ENCODE results near the gene TRMU.

The TRMU gene

GRCh38 chr22:46354176-46354992 is 18.9 kb downstream of the TRMU start:
- peaks cover 81% of the 10 kb centered on the region for H3K36me3 ChIP-seq (ENCODE audit: insufficient read depth, low read depth, low read length)
- H3K4me3 ChIP-seq (ENCODE audit: low read length) = no peak overlapping the region
- no peak overlapping the region for H3K9ac ChIP-seq (ENCODE audit: low read depth, low read length)
- H3K9me3 ChIP-seq (ENCODE audit: insufficient read depth, low read depth, low read length) = no peaks in the 10 kb centered on the region
- no peaks in the 10 kb centered on the region for H3K4me1 ChIP-seq (ENCODE audit: insufficient read depth, low read length)
- H3K27me3 ChIP-seq (ENCODE audit: insufficient read depth, low read length) = no peaks in the 10 kb centered on the region
- no peak overlapping the region for H3K27ac ChIP-seq (ENCODE audit: low read length)

DNA sequence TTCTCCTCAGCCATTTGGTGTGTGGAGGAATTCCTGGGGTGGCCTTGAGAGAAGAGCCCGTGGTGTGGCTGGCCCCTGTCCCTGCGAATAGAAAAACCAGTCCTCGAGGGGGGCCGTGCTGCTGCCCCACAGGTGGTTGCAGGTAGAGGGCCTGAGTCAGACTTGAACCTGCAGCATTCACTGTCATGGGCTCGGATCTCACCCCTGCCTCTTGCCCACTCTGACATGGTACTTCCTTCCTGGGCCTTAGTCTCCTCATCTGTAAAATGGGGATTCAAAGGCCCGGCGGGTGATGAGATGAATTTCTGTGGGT is 19.4 kb downstream of the TRMU start:
- H3K27me3 ChIP-seq (ENCODE audit: insufficient read depth, low read length) = no peaks in the 10 kb centered on the region
- no peak overlapping the region for H3K4me3 ChIP-seq (ENCODE audit: low read length)
- H3K9ac ChIP-seq (ENCODE audit: low read depth, low read length) = no peak overlapping the region
- H3K4me1 ChIP-seq (ENCODE audit: insufficient read depth, low read length) = no peaks in the 10 kb centered on the region
- no peak overlapping the region for H3K27ac ChIP-seq (ENCODE audit: low read length)
- peaks cover 78% of the 10 kb centered on the region for H3K36me3 ChIP-seq (ENCODE audit: insufficient read depth, low read depth, low read length)
- H3K9me3 ChIP-seq (ENCODE audit: insufficient read depth, low read depth, low read length) = no peaks in the 10 kb centered on the region

GRCh38 chr22:46355369-46355995 is 20.0 kb downstream of the TRMU start:
- Histone ChIP-seq H3K9me3 (ENCODE audit: insufficient read depth, low read depth, low read length) (no peaks in the 10 kb centered on the region), H3K27me3 (ENCODE audit: insufficient read depth, low read length) (no peaks in the 10 kb centered on the region), H3K27ac (ENCODE audit: low read length) (no peak overlapping the region), H3K4me3 (ENCODE audit: low read length) (no peak overlapping the region), H3K4me1 (ENCODE audit: insufficient read depth, low read length) (no peaks in the 10 kb centered on the region), H3K36me3 (ENCODE audit: insufficient read depth, low read depth, low read length) (peaks cover 73% of the 10 kb centered on the region), H3K9ac (ENCODE audit: low read depth, low read length) (no peak overlapping the region)

GRCh38 chr22:46355996-46356471 is 20.5 kb downstream of the TRMU start:
- H3K9me3 ChIP-seq (ENCODE audit: insufficient read depth, low read depth, low read length) = no peaks in the 10 kb centered on the region
- peaks cover 68% of the 10 kb centered on the region for H3K36me3 ChIP-seq (ENCODE audit: insufficient read depth, low read depth, low read length)
- H3K9ac ChIP-seq (ENCODE audit: low read depth, low read length) = no peak overlapping the region
- H3K27ac ChIP-seq (ENCODE audit: low read length) = no peak overlapping the region
- no peaks in the 10 kb centered on the region for H3K27me3 ChIP-seq (ENCODE audit: insufficient read depth, low read length)
- no peaks in the 10 kb centered on the region for H3K4me1 ChIP-seq (ENCODE audit: insufficient read depth, low read length)
- H3K4me3 ChIP-seq (ENCODE audit: low read length) = no peak overlapping the region

DNA sequence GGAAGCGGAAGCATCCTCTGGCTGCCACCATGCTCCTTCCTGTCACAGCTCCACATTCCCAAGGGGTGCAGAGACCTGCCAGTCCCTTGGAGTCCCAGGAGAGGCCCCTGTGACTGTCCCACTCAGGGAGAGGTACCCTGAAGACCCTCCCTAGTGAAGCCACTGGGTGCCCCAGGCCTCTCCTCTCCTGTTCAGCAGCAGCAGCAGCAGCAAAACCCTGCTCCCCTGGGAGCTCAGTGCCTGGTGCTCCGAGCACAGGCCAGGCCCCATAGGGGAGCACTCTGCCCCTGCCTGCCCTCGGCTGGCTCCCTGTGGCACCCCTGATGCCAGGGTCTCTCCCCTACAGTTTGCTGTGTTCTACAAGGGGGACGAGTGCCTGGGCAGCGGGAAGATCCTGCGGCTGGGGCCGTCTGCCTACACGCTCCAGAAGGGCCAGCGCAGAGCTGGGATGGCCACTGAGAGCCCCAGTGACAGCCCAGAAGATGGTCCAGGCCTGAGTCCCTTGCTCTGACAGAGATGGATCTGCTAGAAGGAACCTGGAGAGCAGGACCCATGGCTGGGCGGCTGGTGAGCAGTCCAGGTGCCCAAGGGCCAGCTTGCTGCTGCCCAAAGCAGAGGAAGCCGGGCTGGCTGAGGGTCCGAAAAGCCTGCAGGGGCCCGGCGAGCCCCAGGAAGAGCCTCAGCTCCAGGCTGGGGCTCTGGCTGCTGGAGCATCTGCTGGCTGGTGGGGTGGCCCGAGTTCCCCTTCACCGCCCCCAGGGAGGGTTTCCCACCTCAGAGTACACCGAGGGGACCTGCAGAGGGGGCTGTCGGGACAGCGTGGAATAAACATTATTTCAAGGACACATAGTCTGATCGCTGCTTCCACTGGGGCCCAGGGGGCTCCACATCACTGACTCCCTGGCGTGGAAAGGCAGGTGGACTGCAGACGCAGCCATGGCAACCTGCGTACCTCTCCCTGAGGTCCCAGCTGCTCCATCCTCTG is 21.3 kb downstream of the TRMU start:
- no peak overlapping the region for H3K9ac ChIP-seq (ENCODE audit: low read depth, low read length)
- H3K27me3 ChIP-seq (ENCODE audit: insufficient read depth, low read length) = no peaks in the 10 kb centered on the region
- H3K9me3 ChIP-seq (ENCODE audit: insufficient read depth, low read depth, low read length) = no peaks in the 10 kb centered on the region
- H3K4me3 ChIP-seq (ENCODE audit: low read length) = no peak overlapping the region
- no peak overlapping the region for H3K27ac ChIP-seq (ENCODE audit: low read length)
- no peaks in the 10 kb centered on the region for H3K4me1 ChIP-seq (ENCODE audit: insufficient read depth, low read length)
- H3K36me3 ChIP-seq (ENCODE audit: insufficient read depth, low read depth, low read length) = peaks cover 61% of the 10 kb centered on the region

DNA sequence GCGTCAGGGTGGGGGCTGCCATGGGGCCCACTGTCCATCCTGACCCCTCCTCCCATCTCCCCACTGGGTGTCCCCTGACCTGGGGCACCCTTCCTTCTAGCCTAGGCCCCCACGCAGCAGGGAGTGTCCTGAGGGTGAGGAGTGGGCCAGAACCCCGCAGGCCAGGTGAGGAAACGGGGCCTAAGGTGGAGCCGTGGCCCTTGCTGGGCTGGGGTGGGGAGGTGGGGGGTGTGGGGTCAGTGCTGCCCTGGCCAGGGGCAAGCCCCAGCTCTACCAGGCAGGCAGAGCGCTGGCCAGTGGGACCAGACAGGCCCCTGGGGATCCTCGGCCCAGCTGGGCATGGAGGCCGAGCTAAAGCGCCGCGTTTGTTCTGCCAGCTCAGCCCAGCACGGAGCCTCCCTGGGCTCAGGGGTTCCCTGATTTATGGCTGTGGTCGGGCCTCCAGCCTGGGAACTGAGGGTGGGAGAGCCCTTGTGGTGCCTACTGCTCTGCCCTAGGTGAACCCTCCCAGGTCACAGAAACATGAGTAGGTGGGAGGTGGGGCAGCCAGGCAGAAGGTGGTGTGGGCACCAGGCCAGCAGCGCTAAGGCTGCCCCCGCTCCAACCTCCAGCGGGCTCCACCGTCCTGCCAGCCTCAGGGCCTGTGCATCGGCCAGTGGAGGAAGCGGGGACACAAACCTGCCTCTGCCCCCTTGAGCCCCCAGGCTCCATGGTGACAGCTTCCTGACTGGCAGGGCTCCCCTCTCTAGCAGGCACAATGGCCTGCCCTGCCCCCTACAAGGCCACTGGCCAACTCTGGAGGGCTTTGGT is 22.4 kb downstream of the TRMU start:
- Histone ChIP-seq H3K9ac (ENCODE audit: low read depth, low read length) (no peak overlapping the region), H3K27me3 (ENCODE audit: insufficient read depth, low read length) (no peaks in the 10 kb centered on the region), H3K36me3 (ENCODE audit: insufficient read depth, low read depth, low read length) (peaks cover 50% of the 10 kb centered on the region), H3K4me3 (ENCODE audit: low read length) (no peak overlapping the region), H3K27ac (ENCODE audit: low read length) (no peak overlapping the region), H3K4me1 (ENCODE audit: insufficient read depth, low read length) (no peaks in the 10 kb centered on the region), H3K9me3 (ENCODE audit: insufficient read depth, low read depth, low read length) (no peaks in the 10 kb centered on the region)

DNA sequence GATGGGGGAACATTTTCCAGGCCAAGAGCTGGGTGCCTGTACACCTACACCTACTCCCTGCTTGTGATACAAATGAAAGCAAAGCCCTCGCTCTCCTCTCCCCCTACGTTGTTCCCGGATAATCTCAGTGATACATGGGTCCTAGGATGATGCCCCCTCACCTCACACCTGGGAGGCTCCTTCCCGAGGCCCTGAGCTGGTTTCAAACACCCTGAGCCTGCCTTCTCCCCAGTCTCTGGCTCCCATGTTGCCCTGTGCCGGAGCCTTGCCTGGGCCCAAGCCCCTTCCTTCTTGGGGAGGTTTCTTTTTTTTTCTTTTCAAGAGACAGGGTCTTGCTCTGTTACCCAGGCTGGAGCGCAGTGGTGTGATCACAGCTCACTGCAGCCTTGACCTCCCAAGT is 23.3 kb downstream of the TRMU start:
- no peak overlapping the region for H3K4me3 ChIP-seq (ENCODE audit: low read length)
- H3K4me1 ChIP-seq (ENCODE audit: insufficient read depth, low read length) = no peaks in the 10 kb centered on the region
- no peak overlapping the region for H3K9ac ChIP-seq (ENCODE audit: low read depth, low read length)
- H3K36me3 ChIP-seq (ENCODE audit: insufficient read depth, low read depth, low read length) = peaks cover 41% of the 10 kb centered on the region
- H3K27me3 ChIP-seq (ENCODE audit: insufficient read depth, low read length) = no peaks in the 10 kb centered on the region
- H3K27ac ChIP-seq (ENCODE audit: low read length) = no peak overlapping the region
- no peaks in the 10 kb centered on the region for H3K9me3 ChIP-seq (ENCODE audit: insufficient read depth, low read depth, low read length)

- no peaks in the 10 kb centered on the region for H3K4me1 ChIP-seq (ENCODE audit: insufficient read depth, low read length)
- H3K9ac ChIP-seq (ENCODE audit: low read depth, low read length) = no peak overlapping the region
- H3K27me3 ChIP-seq (ENCODE audit: insufficient read depth, low read length) = no peaks in the 10 kb centered on the region
- no peak overlapping the region for H3K4me3 ChIP-seq (ENCODE audit: low read length)
- H3K36me3 ChIP-seq (ENCODE audit: insufficient read depth, low read depth, low read length) = peaks cover 35% of the 10 kb centered on the region
- no peak overlapping the region for H3K27ac ChIP-seq (ENCODE audit: low read length)
- H3K9me3 ChIP-seq (ENCODE audit: insufficient read depth, low read depth, low read length) = no peaks in the 10 kb centered on the region
Observed at GRCh38 chr22:46359362-46359761, 23.8 kb downstream of the TRMU start.

GRCh38 chr22:46360097-46360496 is 24.6 kb downstream of the TRMU start:
- H3K9ac ChIP-seq (ENCODE audit: low read depth, low read length) = no peak overlapping the region
- H3K27me3 ChIP-seq (ENCODE audit: insufficient read depth, low read length) = no peaks in the 10 kb centered on the region
- no peak overlapping the region for H3K4me3 ChIP-seq (ENCODE audit: low read length)
- H3K4me1 ChIP-seq (ENCODE audit: insufficient read depth, low read length) = no peaks in the 10 kb centered on the region
- no peak overlapping the region for H3K27ac ChIP-seq (ENCODE audit: low read length)
- peaks cover 30% of the 10 kb centered on the region for H3K36me3 ChIP-seq (ENCODE audit: insufficient read depth, low read depth, low read length)
- no peaks in the 10 kb centered on the region for H3K9me3 ChIP-seq (ENCODE audit: insufficient read depth, low read depth, low read length)

GRCh38 chr22:46360891-46361290 is 25.4 kb downstream of the TRMU start:
- Histone ChIP-seq H3K9me3 (ENCODE audit: insufficient read depth, low read depth, low read length) (no peaks in the 10 kb centered on the region), H3K27ac (ENCODE audit: low read length) (no peak overlapping the region), H3K9ac (ENCODE audit: low read depth, low read length) (no peak overlapping the region), H3K4me3 (ENCODE audit: low read length) (no peak overlapping the region), H3K27me3 (ENCODE audit: insufficient read depth, low read length) (no peaks in the 10 kb centered on the region), H3K36me3 (ENCODE audit: insufficient read depth, low read depth, low read length) (peaks cover 24% of the 10 kb centered on the region), H3K4me1 (ENCODE audit: insufficient read depth, low read length) (no peaks in the 10 kb centered on the region)

GRCh38 chr22:46361826-46362202 is 26.3 kb downstream of the TRMU start:
- H3K27me3 ChIP-seq (ENCODE audit: insufficient read depth, low read length) = no peaks in the 10 kb centered on the region
- no peak overlapping the region for H3K9ac ChIP-seq (ENCODE audit: low read depth, low read length)
- H3K4me3 ChIP-seq (ENCODE audit: low read length) = no peak overlapping the region
- no peak overlapping the region for H3K27ac ChIP-seq (ENCODE audit: low read length)
- no peaks in the 10 kb centered on the region for H3K4me1 ChIP-seq (ENCODE audit: insufficient read depth, low read length)
- peaks cover 15% of the 10 kb centered on the region for H3K36me3 ChIP-seq (ENCODE audit: insufficient read depth, low read depth, low read length)
- H3K9me3 ChIP-seq (ENCODE audit: insufficient read depth, low read depth, low read length) = no peaks in the 10 kb centered on the region

Data from iPS-20b (cell line).